Femur (tissue), 1 donor: ENCODE results near the gene SEC23IP.
"Not testable (repeated sequence)": the region's sequence is repeated elsewhere in the genome, so short reads cannot be mapped to it uniquely, and the experiment has no call there.

Source experiments
- DNase-seq: peaks from one replicate; pipeline ENCODE4 v3.0.0-alpha.2; 2017

Gene SEC23IP

GRCh38 chr10:119892188-119893065, at the start of gene SEC23IP:
Gene SEC23IP, plus strand, starts transcription at chr10:119892730. Its CDS starts 53 bp downstream, at chr10:119892783.
- peak; percentile 98 for DNase-seq

GRCh38 chr10:119845656-119846055, 46.9 kb upstream of the SEC23IP start:
- no peak for DNase-seq

GRCh38 chr10:119849031-119849789, 43.3 kb upstream of the SEC23IP start:
- no peak for DNase-seq

- DNase-seq: no peak
Measured at GRCh38 chr10:119849944-119850343, 42.6 kb upstream of the SEC23IP start.

- no peak for DNase-seq
Measured at GRCh38 chr10:119852277-119852676, 40.3 kb upstream of the SEC23IP start.

- DNase-seq: no peak
Measured at GRCh38 chr10:119852822-119853221, 39.7 kb upstream of the SEC23IP start.

GRCh38 chr10:119853574-119853973, 39.0 kb upstream of the SEC23IP start:
- no peak for DNase-seq

- no peak for DNase-seq
Measured at GRCh38 chr10:119858063-119858462, 34.5 kb upstream of the SEC23IP start.

- DNase-seq: no peak
Measured at GRCh38 chr10:119859420-119860258, 32.9 kb upstream of the SEC23IP start.

- DNase-seq: no peak
Measured at GRCh38 chr10:119860866-119861607, 31.5 kb upstream of the SEC23IP start.

- no peak for DNase-seq
Measured at GRCh38 chr10:119862524-119862923, 30.0 kb upstream of the SEC23IP start.

GRCh38 chr10:119863951-119864565, 28.5 kb upstream of the SEC23IP start:
- DNase-seq: no peak

- no peak for DNase-seq
Measured at GRCh38 chr10:119865699-119866240, 26.8 kb upstream of the SEC23IP start.

- no peak for DNase-seq
Measured at GRCh38 chr10:119867317-119867716, 25.2 kb upstream of the SEC23IP start.

- not testable (repeated sequence) for DNase-seq
Measured at GRCh38 chr10:119869398-119869797, 23.1 kb upstream of the SEC23IP start.

- peak; percentile 43 for DNase-seq
Measured at GRCh38 chr10:119871881-119872609, 20.5 kb upstream of the SEC23IP start.

- DNase-seq: no peak
Measured at GRCh38 chr10:119872610-119872859, 20.0 kb upstream of the SEC23IP start, which contains the start of gene MCMBP. Gene MCMBP, minus strand, starts transcription at chr10:119872843. Its CDS starts 259 bp downstream, at chr10:119872584.

- DNase-seq: peak; percentile 93
Measured at GRCh38 chr10:119872860-119873681, 19.5 kb upstream of the SEC23IP start.

- no peak for DNase-seq
Measured at GRCh38 chr10:119878524-119878923, 14.0 kb upstream of the SEC23IP start.
